ENCODE measurements around the gene RNASE11. TPM values are rescaled to one million over a fixed set of nuclear protein-coding genes. Genes with fewer than 3 reads are reported as not detected.
A peak's percentile ranks its signal among the peaks of the same experiment; 100 is the strongest.
"Not testable (repeated sequence)": the region's sequence is repeated elsewhere in the genome, so short reads cannot be mapped to it uniquely, and the experiment has no call there.

The RNASE11 gene
- polyA plus RNA-seq, 12 donors = not detected

- DNase-seq = no peak
Observed at GRCh38 chr14:20614038-20614840, 26.4 kb upstream of the RNASE11 start.

GRCh38 chr14:20613094-20614037 is 25.6 kb upstream of the RNASE11 start:
- DNase-seq = peak; percentile 90

GRCh38 chr14:20612403-20612802 is 24.6 kb upstream of the RNASE11 start:
- no peak for DNase-seq

- no peak for DNase-seq
Observed at GRCh38 chr14:20611277-20611676, 23.5 kb upstream of the RNASE11 start.

- DNase-seq = peak; percentile 76
Observed at GRCh38 chr14:20610002-20610765, 22.4 kb upstream of the RNASE11 start.

GRCh38 chr14:20609215-20610001 is 21.6 kb upstream of the RNASE11 start:
- peak; percentile 90 for DNase-seq

- DNase-seq = no peak
Observed at GRCh38 chr14:20608383-20609110, 20.7 kb upstream of the RNASE11 start.

- no peak for DNase-seq
Observed at GRCh38 chr14:20607617-20608016, 19.8 kb upstream of the RNASE11 start.

- no peak for DNase-seq
Observed at GRCh38 chr14:20606902-20607242, 19.1 kb upstream of the RNASE11 start.

GRCh38 chr14:20606190-20606901 is 18.5 kb upstream of the RNASE11 start:
- no peak for DNase-seq

GRCh38 chr14:20603813-20604690 is 16.3 kb upstream of the RNASE11 start:
- DNase-seq = no peak

GRCh38 chr14:20602583-20602982 is 14.8 kb upstream of the RNASE11 start:
- no peak for DNase-seq

- DNase-seq = no peak
Observed at GRCh38 chr14:20601522-20601921, 13.7 kb upstream of the RNASE11 start.

- DNase-seq = no peak
Observed at GRCh38 chr14:20597108-20597507, 9.3 kb upstream of the RNASE11 start.

GRCh38 chr14:20595726-20596125 is 7.9 kb upstream of the RNASE11 start:
- DNase-seq = not testable (repeated sequence)

GRCh38 chr14:20592574-20592973 is 4.8 kb upstream of the RNASE11 start:
- no peak for DNase-seq

- no peak for DNase-seq
Observed at GRCh38 chr14:20591235-20591634, 3.4 kb upstream of the RNASE11 start, which contains the start of gene RNASE12. RNASE12 (minus strand) TSS chr14:20591376; CDS start chr14:20590723, 653 bp downstream.

- DNase-seq = no peak
Observed at GRCh38 chr14:20583908-20584307, 3.9 kb downstream of the RNASE11 start.

GRCh38 chr14:20583142-20583541 is 4.7 kb downstream of the RNASE11 start:
- no peak for DNase-seq
